Stromal cell of bone marrow (primary cell): Measurements from ENCODE around the gene GPR89A.
"Not testable (repeated sequence)": the region's sequence is repeated elsewhere in the genome, so short reads cannot be mapped to it uniquely, and the experiment has no call there.

Experiments used
- DNase-seq: peaks from one replicate; pipeline ENCODE4 v3.0.0-alpha.2; 2012; ENCODE audit warnings: low read depth

Gene GPR89A

GRCh38 chr1:145686078-145686477, 78.3 kb downstream of the GPR89A start:
- DNase-seq, result not testable (repeated sequence)

- no peak for DNase-seq
Observed at GRCh38 chr1:145688328-145688727, 80.5 kb downstream of the GPR89A start.

- DNase-seq, result no peak
Observed at GRCh38 chr1:145688924-145689323, 81.1 kb downstream of the GPR89A start.

GRCh38 chr1:145689922-145690321, 82.1 kb downstream of the GPR89A start:
- DNase-seq, result no peak

GRCh38 chr1:145690587-145691558, 83.1 kb downstream of the GPR89A start:
- peak; percentile 35 for DNase-seq

- no peak for DNase-seq
Observed at GRCh38 chr1:145692785-145693443, 85.1 kb downstream of the GPR89A start.

GRCh38 chr1:145695821-145696629, 88.2 kb downstream of the GPR89A start:
- DNase-seq, result no peak

GRCh38 chr1:145696630-145696960, 88.8 kb downstream of the GPR89A start:
- no peak for DNase-seq

- no peak for DNase-seq
Observed at GRCh38 chr1:145701306-145701862, 93.6 kb downstream of the GPR89A start.

- DNase-seq, result no peak
Observed at GRCh38 chr1:145702052-145702451, 94.3 kb downstream of the GPR89A start.

- DNase-seq, result no peak
Observed at GRCh38 chr1:145702826-145703225, 95.0 kb downstream of the GPR89A start.

- no peak for DNase-seq
Observed at GRCh38 chr1:145705622-145706021, 97.8 kb downstream of the GPR89A start.

GRCh38 chr1:145706086-145706664, 98.4 kb downstream of the GPR89A start:
- DNase-seq, result no peak

GRCh38 chr1:145707183-145707867, 99.5 kb downstream of the GPR89A start, which contains the start of gene PDZK1:
TSS of gene PDZK1 (minus strand) at chr1:145707368. CDS start at chr1:145688021, 19,347 bp downstream.
- DNase-seq, result no peak

GRCh38 chr1:145708063-145708462, 100.3 kb downstream of the GPR89A start:
- no peak for DNase-seq

- DNase-seq, result no peak
Observed at GRCh38 chr1:145710291-145711027, 102.7 kb downstream of the GPR89A start.

- no peak for DNase-seq
Observed at GRCh38 chr1:145711213-145711651, 103.4 kb downstream of the GPR89A start.

- DNase-seq, result no peak
Observed at GRCh38 chr1:145714524-145715111, 106.8 kb downstream of the GPR89A start.

GRCh38 chr1:145716641-145717345, 109.0 kb downstream of the GPR89A start:
- DNase-seq, result no peak
